ENCODE data around the gene KBTBD13.
A peak's percentile ranks its signal among the peaks of the same experiment; 100 is the strongest.
"Not testable (repeated sequence)": the region's sequence is repeated elsewhere in the genome, so short reads cannot be mapped to it uniquely, and the experiment has no call there.

Gene KBTBD13

DNA sequence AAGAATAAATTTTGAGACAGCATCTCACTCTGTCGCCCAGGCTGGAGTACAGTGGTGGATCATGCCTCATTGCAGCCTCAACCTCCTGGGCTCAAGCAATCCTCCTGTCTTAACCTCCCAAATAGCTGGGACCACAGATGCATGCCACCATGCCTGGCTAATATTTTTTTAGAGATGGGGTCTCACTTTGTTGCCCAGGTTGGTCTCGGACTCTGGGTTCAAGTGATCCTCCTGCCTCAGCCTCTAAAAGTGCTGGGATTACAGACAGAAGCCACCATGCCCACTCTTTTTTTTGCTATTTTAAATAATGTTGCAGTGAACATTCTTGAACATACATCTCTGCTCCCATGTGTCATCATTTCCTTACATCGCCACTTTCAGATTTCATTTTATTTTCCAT is 38.1 kb upstream of the KBTBD13 start:
- Histone ChIP-seq H3K36me3 (ENCODE audit: control insufficient read depth, insufficient read depth, low read length, severe bottlenecking) (no peaks in the 10 kb centered on the region), H3K4me3 (ENCODE audit: low read length) (no peak overlapping the region), H3K9ac (ENCODE audit: low read length) (no peak overlapping the region), H3K4me1 (ENCODE audit: control insufficient read depth, insufficient read depth, low read length) (peaks cover 3% of the 10 kb centered on the region), H3K9me3 (ENCODE audit: control insufficient read depth, low read length) (no peaks in the 10 kb centered on the region), H3K27me3 (replicated peaks; ENCODE audit: control insufficient read depth, insufficient read depth, low read length) (no peaks in the 10 kb centered on the region)
- DNase-seq (ENCODE audit: low read depth) = no peak

DNA sequence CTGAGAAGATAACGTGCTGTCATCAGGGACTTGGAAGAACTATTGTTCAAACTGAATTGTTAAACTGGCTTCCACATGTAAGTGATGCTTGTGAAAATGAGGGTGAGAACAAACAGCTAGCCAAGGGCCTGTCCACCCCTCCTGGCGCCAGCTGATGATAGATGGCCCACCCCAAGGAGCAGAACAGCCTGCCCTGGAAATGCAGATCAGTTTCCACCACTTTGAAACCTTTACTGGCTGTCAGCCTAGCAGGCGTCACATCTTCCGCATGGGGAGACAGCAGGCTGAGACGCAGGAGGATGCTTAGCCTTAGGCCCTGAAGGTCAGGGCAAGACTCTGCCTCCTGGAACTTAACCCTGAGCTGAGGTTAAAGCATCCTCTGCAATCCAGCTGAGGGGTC is 37.7 kb upstream of the KBTBD13 start:
- H3K9me3 ChIP-seq (ENCODE audit: control insufficient read depth, low read length) = no peaks in the 10 kb centered on the region
- H3K36me3 ChIP-seq (ENCODE audit: control insufficient read depth, insufficient read depth, low read length, severe bottlenecking) = no peaks in the 10 kb centered on the region
- H3K4me3 ChIP-seq (ENCODE audit: low read length) = no peak overlapping the region
- no peak overlapping the region for H3K9ac ChIP-seq (ENCODE audit: low read length)
- DNase-seq (ENCODE audit: low read depth) = no peak
- peaks cover 2% of the 10 kb centered on the region for H3K4me1 ChIP-seq (ENCODE audit: control insufficient read depth, insufficient read depth, low read length)
- no peaks in the 10 kb centered on the region for H3K27me3 ChIP-seq (replicated peaks; ENCODE audit: control insufficient read depth, insufficient read depth, low read length)

DNA sequence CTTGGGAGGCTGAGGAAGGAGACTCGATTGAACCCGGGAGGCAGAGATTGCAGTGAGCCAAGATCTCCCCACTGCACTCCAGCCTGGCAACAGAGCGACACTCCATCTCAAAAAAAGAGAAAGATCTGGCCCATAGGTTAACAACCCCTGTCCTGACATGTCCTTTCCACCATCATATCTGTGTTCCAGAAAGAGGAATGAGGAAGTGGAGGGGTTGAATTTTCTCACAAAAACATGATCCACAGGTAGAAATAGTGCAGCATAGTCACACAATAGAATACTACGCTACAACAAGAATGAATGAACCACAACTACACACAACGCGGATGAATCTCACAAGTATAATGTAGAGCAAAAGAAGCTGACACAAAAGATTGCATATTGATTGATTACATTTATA is 36.1 kb upstream of the KBTBD13 start:
- no peak for DNase-seq (ENCODE audit: low read depth)
- Histone ChIP-seq H3K27me3 (replicated peaks; ENCODE audit: control insufficient read depth, insufficient read depth, low read length) (no peaks in the 10 kb centered on the region), H3K4me3 (ENCODE audit: low read length) (no peak overlapping the region)

DNA sequence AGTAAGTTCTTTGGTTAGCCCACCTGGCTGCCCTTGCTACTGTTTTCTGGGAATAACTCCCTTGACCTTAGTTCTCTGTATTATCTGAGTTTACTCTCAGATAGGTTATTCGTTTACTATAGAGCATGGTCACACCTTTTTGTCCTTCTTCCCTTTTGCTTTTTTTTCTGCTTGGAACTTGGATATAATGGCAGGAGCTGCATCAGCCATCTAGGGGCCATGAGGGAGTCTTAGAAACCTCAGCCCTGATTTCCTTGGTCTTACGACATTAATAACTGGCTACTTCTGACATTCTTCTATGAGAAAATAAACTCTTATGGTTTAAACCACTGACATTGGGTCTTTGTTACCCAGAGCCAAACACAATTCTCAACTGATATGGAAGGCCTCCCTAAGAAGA is 34.8 kb upstream of the KBTBD13 start:
- peaks cover 5% of the 10 kb centered on the region for H3K4me1 ChIP-seq (ENCODE audit: control insufficient read depth, insufficient read depth, low read length)
- no peak overlapping the region for H3K4me3 ChIP-seq (ENCODE audit: low read length)
- H3K36me3 ChIP-seq (ENCODE audit: control insufficient read depth, insufficient read depth, low read length, severe bottlenecking) = no peaks in the 10 kb centered on the region
- H3K9ac ChIP-seq (ENCODE audit: low read length) = no peak overlapping the region
- H3K9me3 ChIP-seq (ENCODE audit: control insufficient read depth, low read length) = no peaks in the 10 kb centered on the region
- no peaks in the 10 kb centered on the region for H3K27me3 ChIP-seq (replicated peaks; ENCODE audit: control insufficient read depth, insufficient read depth, low read length)
- DNase-seq (ENCODE audit: low read depth) = no peak

More for the DNA sequence above, 36.1 kb upstream of the KBTBD13 start:
- no peaks in the 10 kb centered on the region for H3K9me3 ChIP-seq (ENCODE audit: control insufficient read depth, low read length)
- no peak overlapping the region for H3K9ac ChIP-seq (ENCODE audit: low read length)
- peaks cover 5% of the 10 kb centered on the region for H3K4me1 ChIP-seq (ENCODE audit: control insufficient read depth, insufficient read depth, low read length)
- no peaks in the 10 kb centered on the region for H3K36me3 ChIP-seq (ENCODE audit: control insufficient read depth, insufficient read depth, low read length, severe bottlenecking)

DNA sequence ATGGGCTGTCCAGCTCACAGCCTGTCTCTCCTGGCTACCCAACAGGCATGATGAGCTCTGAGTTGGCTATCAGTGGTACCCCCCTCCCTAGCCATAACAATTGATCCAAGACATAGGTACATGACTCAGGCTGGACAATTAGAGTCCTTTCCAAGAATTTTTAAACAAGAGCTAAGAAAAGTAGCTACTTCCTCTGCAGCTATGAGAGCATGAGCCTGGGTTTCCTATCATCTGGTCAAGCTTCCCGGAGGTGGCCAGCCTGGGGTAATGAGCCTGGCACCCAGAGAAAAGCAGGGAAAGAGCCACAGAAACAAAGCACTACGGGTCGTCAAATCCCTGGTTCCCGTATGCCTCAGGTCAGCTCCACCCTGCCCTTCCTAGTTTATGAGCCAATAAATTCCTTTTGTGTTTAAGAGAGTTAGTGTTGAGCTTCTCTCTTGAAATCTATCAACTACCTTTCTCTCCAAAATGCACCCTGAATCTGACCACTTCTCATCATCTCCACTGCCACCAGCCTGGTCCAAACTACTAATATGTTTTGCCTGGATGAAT is 33.7 kb upstream of the KBTBD13 start:
- Histone ChIP-seq H3K4me3 (ENCODE audit: low read length) (no peak overlapping the region), H3K27me3 (replicated peaks; ENCODE audit: control insufficient read depth, insufficient read depth, low read length) (no peaks in the 10 kb centered on the region), H3K36me3 (ENCODE audit: control insufficient read depth, insufficient read depth, low read length, severe bottlenecking) (no peaks in the 10 kb centered on the region), H3K4me1 (ENCODE audit: control insufficient read depth, insufficient read depth, low read length) (peaks cover 5% of the 10 kb centered on the region), H3K9ac (ENCODE audit: low read length) (no peak overlapping the region), H3K9me3 (ENCODE audit: control insufficient read depth, low read length) (no peaks in the 10 kb centered on the region)
- no peak for DNase-seq (ENCODE audit: low read depth)

DNA sequence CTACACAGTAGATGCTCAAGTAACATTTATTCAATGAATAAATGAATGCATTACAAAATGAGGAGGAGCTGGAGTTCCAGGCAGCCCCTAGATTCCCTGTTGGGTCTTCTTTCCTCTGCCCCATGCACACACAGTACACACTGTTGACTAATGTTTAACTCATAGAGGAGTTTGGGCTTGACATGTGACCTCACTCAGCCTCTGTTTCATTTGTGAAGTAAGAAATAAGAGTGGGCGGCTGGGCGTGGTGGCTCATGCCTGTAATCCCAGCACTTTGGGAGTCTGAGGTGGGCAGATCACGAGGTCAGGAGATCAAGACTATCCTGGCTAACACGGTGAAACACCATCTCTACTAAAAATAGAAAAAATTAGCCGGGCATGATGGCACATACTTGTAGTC is 32.3 kb upstream of the KBTBD13 start:
- H3K36me3 ChIP-seq (ENCODE audit: control insufficient read depth, insufficient read depth, low read length, severe bottlenecking); H3K27me3 ChIP-seq (replicated peaks; ENCODE audit: control insufficient read depth, insufficient read depth, low read length); H3K4me3 ChIP-seq (ENCODE audit: low read length); H3K9ac ChIP-seq (ENCODE audit: low read length); H3K4me1 ChIP-seq (ENCODE audit: control insufficient read depth, insufficient read depth, low read length); H3K9me3 ChIP-seq (ENCODE audit: control insufficient read depth, low read length): not testable (repeated sequence)
- DNase-seq (ENCODE audit: low read depth) = peak; percentile 43

DNA sequence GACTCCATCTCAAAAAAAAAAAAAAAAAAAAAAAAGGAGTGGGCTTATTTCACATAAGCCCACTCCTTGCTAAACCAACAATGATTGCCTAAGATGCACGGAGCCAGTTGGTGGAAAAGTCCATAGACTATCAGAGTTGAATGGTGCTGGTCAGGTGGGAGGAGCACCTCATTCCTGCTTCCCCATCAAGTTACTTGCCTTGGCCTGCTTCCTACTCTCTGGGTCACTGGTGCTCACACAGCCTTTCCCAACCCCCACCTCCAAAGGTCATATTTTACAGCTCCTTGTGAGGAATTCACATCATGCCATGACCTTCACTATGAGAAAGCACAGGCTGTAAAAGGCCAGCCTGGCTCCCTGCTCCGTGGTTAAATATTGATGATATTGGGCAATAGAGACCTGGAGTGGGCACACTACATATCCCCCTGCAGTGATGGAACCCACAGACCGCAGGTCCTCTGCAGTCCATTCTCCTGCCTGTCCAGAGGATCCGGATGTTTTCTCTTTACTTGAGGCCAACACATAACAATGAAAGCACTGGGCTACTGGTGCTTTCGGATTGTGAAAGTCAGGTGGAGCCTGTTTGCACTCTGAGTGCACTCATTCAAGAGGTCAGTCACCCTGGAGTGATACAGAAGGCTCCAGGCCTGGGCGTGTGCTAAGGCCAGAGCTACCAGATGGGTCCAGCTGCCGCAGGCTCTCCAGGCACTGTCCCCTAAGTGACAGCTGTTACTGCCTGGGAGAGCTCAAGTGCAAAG is 31.6 kb upstream of the KBTBD13 start, which contains the start of gene SLC51B:
Gene SLC51B, plus strand, starts transcription at position 664 of the 758 bp plus-strand sequence. CDS start 4,618 bp downstream, outside the sequence.
- no peak for DNase-seq (ENCODE audit: low read depth)

DNA sequence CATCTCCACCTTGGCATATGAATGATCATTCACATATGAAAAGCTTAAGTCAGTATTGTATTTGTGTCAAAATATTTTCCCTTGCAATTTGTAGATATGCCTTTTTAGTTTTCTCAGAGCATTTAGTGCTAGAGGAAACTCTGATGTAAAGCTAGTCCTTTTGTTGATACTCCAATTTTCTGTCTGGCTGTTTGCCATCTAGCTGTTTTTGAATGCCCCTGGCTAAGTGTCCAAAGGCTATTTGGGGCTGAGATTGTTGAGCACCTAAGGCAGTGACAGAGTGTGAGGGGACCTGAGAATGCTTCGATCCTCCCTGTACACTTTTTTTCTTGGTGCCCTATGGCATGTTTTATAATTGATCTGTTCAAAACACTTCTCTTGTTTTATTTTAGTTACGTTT is 28.3 kb upstream of the KBTBD13 start:
- H3K27me3 ChIP-seq (replicated peaks; ENCODE audit: control insufficient read depth, insufficient read depth, low read length) = no peaks in the 10 kb centered on the region

More for the DNA sequence above, 31.6 kb upstream of the KBTBD13 start, which contains the start of gene SLC51B:
- no peaks in the 10 kb centered on the region for H3K27me3 ChIP-seq (replicated peaks; ENCODE audit: control insufficient read depth, insufficient read depth, low read length)
- no peak within 1 kb of the TSS for H3K9ac ChIP-seq (ENCODE audit: low read length)
- peaks cover 10% of the 10 kb centered on the region for H3K4me1 ChIP-seq (ENCODE audit: control insufficient read depth, insufficient read depth, low read length)
- H3K36me3 ChIP-seq (ENCODE audit: control insufficient read depth, insufficient read depth, low read length, severe bottlenecking) = no peaks in the 10 kb centered on the region
- no peaks in the 10 kb centered on the region for H3K9me3 ChIP-seq (ENCODE audit: control insufficient read depth, low read length)
- no peak within 1 kb of the TSS for H3K4me3 ChIP-seq (ENCODE audit: low read length)

DNA sequence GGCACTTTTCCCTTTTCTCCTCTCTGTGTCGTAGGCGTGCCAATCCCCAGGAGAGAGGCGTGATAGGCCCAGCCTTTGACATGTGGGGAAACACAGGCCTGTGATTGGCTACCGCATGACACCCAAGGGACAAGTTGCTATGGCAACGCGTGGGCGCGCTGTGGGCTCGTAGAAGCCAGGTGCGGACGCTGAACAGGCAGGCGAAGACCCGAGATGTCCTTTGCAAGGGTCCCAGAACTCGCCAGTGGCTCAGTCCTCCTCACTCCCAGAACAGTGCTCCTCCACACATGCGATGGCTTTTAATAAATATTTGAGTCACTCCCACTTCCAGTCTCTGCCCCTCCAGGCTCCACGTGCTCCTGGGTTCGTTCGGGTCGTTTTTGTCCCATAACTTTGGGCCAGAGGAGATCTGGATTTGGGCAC is 27.1 kb upstream of the KBTBD13 start:
- H3K36me3 ChIP-seq (ENCODE audit: control insufficient read depth, insufficient read depth, low read length, severe bottlenecking) = no peaks in the 10 kb centered on the region
- peak; percentile 97 for DNase-seq (ENCODE audit: low read depth)
- H3K4me1 ChIP-seq (ENCODE audit: control insufficient read depth, insufficient read depth, low read length) = peaks cover 5% of the 10 kb centered on the region
- peak overlapping the region; percentile 72 for H3K4me3 ChIP-seq (ENCODE audit: low read length)
- no peaks in the 10 kb centered on the region for H3K27me3 ChIP-seq (replicated peaks; ENCODE audit: control insufficient read depth, insufficient read depth, low read length)
- no peak overlapping the region for H3K9ac ChIP-seq (ENCODE audit: low read length)
- H3K9me3 ChIP-seq (ENCODE audit: control insufficient read depth, low read length) = no peaks in the 10 kb centered on the region

More for the DNA sequence above, 28.3 kb upstream of the KBTBD13 start:
- Histone ChIP-seq H3K9ac (ENCODE audit: low read length) (no peak overlapping the region), H3K9me3 (ENCODE audit: control insufficient read depth, low read length) (no peaks in the 10 kb centered on the region), H3K4me1 (ENCODE audit: control insufficient read depth, insufficient read depth, low read length) (peaks cover 10% of the 10 kb centered on the region), H3K4me3 (ENCODE audit: low read length) (no peak overlapping the region), H3K36me3 (ENCODE audit: control insufficient read depth, insufficient read depth, low read length, severe bottlenecking) (no peaks in the 10 kb centered on the region)
- no peak for DNase-seq (ENCODE audit: low read depth)

DNA sequence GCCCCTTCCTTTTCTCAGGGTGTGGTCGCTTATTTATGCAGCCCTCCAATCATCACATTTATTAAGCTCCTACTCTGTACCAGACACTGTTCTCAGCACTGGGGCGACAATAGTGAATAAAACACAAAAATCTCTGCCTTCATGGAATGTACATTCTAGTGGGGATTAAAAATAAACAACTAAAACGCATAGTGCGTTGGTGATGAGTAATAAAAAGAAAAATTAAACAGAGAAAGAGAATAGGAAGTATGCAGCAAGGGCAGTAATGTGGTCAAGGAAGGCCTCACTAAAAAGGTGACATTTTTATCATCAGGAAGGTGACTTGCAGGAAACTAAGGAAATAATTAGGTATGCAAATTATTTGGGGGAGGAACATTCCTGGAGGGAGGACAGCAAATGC is 26.3 kb upstream of the KBTBD13 start:
- Histone ChIP-seq H3K9ac (ENCODE audit: low read length) (no peak overlapping the region), H3K9me3 (ENCODE audit: control insufficient read depth, low read length) (no peaks in the 10 kb centered on the region), H3K4me3 (ENCODE audit: low read length) (no peak overlapping the region), H3K27me3 (replicated peaks; ENCODE audit: control insufficient read depth, insufficient read depth, low read length) (no peaks in the 10 kb centered on the region), H3K4me1 (ENCODE audit: control insufficient read depth, insufficient read depth, low read length) (peaks cover 12% of the 10 kb centered on the region), H3K36me3 (ENCODE audit: control insufficient read depth, insufficient read depth, low read length, severe bottlenecking) (no peaks in the 10 kb centered on the region)
- no peak for DNase-seq (ENCODE audit: low read depth)

DNA sequence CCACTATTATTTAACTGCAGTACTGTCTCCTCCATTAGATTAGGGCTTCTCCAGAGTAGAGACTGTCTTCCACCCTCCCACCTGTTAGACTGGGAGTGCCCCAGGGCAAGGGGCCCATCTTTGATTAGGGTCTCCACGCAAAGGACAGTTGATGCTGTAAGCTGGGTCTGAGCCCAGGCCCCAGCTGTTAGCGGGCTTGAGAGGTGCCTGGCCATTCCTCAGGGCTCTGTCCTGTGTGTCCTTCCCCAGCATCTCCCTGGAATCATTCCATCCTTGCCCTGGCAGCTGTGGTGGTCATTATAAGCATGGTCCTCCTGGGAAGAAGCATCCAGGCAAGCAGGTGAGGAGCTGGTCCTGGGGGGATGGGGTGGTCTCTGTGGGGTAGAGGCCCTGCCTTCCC is 25.3 kb upstream of the KBTBD13 start:
- Histone ChIP-seq H3K36me3 (ENCODE audit: control insufficient read depth, insufficient read depth, low read length, severe bottlenecking) (no peaks in the 10 kb centered on the region), H3K9ac (ENCODE audit: low read length) (no peak overlapping the region), H3K4me3 (ENCODE audit: low read length) (no peak overlapping the region), H3K27me3 (replicated peaks; ENCODE audit: control insufficient read depth, insufficient read depth, low read length) (peaks cover 4% of the 10 kb centered on the region), H3K9me3 (ENCODE audit: control insufficient read depth, low read length) (no peaks in the 10 kb centered on the region), H3K4me1 (ENCODE audit: control insufficient read depth, insufficient read depth, low read length) (peaks cover 16% of the 10 kb centered on the region)
- no peak for DNase-seq (ENCODE audit: low read depth)
